Measurements from ENCODE around the gene CST11.

DNA sequence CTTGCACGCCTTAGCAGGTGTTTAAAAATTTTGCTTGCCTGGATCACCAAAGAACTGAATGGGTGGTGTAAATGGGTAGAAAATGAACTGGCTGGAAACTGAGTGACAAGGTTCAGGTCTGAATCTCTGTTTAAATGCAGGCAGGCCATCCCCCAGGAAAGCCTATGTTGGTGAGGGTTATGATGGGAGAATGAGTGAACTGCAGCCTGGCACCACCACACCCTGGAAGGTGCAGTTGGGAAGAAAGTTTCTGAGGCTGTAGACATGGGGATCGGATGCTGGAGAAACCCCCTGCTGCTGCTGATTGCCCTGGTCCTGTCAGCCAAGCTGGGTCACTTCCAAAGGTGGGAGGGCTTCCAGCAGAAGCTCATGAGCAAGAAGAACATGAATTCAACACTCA is 12.7 kb downstream of the CST11 start:
- no peak for TF ChIP-seq TARDBP (IDR thresholded peaks at IDR 0.05)
- no peak for TF ChIP-seq SP1 (IDR thresholded peaks at IDR 0.05)
- TF ChIP-seq ZNF384 (IDR thresholded peaks at IDR 0.05) = no peak
- TF ChIP-seq LEF1 (IDR thresholded peaks at IDR 0.05; ENCODE audit: borderline replicate concordance) = no peak
- TF ChIP-seq, protein P1, sequence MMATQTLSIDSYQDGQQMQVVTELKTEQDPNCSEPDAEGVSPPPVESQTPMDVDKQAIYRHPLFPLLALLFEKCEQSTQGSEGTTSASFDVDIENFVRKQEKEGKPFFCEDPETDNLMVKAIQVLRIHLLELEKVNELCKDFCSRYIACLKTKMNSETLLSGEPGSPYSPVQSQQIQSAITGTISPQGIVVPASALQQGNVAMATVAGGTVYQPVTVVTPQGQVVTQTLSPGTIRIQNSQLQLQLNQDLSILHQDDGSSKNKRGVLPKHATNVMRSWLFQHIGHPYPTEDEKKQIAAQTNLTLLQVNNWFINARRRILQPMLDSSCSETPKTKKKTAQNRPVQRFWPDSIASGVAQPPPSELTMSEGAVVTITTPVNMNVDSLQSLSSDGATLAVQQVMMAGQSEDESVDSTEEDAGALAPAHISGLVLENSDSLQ (IDR thresholded peaks at IDR 0.05) = no peak
- no peak for TF ChIP-seq FOXA1 (IDR thresholded peaks at IDR 0.05)
- TF ChIP-seq FOXK2 (IDR thresholded peaks at IDR 0.05) = no peak
- no peak for TF ChIP-seq L3MBTL2 (conservative IDR thresholded peaks at IDR 0.05)
